Smooth muscle cell (in vitro differentiated cells): ENCODE measurements around the gene ASIP. TPM values are rescaled to one million over a fixed set of nuclear protein-coding genes. Genes with fewer than 3 reads are reported as not detected.

ENCODE experiments used
- DNase-seq: peaks from one replicate; lab custom pipeline; 2025; ENCODE audit not compliant: unreplicated experiment; lab: John Stamatoyannopoulos, UW
- H2AFZ ChIP-seq: fragments of 200-600 bp; sonication (generic); 2 replicates; pipeline ENCODE4 v1.6.0; 2016; ENCODE audit warnings: antibody characterized with exemption, low read depth, mild to moderate bottlenecking
- H3F3A ChIP-seq: fragments of 200-600 bp; sonication (generic); 2 replicates; pipeline ENCODE4 v1.6.0; 2017; ENCODE audit warnings: antibody characterized with exemption, low read depth
- H3K27ac ChIP-seq: fragments of 200-600 bp; sonication (generic); 2 replicates; pipeline ENCODE4 v1.5.1; 2016; ENCODE audit warnings: low read depth, mild to moderate bottlenecking
- H3K27me3 ChIP-seq: fragments of 200-600 bp; sonication (generic); 2 replicates; pipeline ENCODE4 v1.6.1; 2016; ENCODE audit warnings: low read depth, mild to moderate bottlenecking
- H3K36me3 ChIP-seq: fragments of 200-600 bp; sonication (generic); 2 replicates; pipeline ENCODE4 v1.5.1; 2016; ENCODE audit warnings: low read depth
- H3K4me1 ChIP-seq: fragments of 200-600 bp; sonication (generic); 2 replicates; pipeline ENCODE4 v1.5.1; 2016; ENCODE audit warnings: low read depth
- H3K4me2 ChIP-seq: fragments of 200-600 bp; sonication (generic); 2 replicates; pipeline ENCODE4 v1.6.0; 2016; ENCODE audit warnings: mild to moderate bottlenecking
- H3K4me3 ChIP-seq: fragments of 200-600 bp; sonication (generic); 2 replicates; pipeline ENCODE4 v1.5.1; 2016; ENCODE audit warnings: mild to moderate bottlenecking
- H3K79me2 ChIP-seq: fragments of 200-600 bp; sonication (generic); 2 replicates; pipeline ENCODE4 v1.6.0; 2016; ENCODE audit warnings: low read depth, mild to moderate bottlenecking
- H3K9ac ChIP-seq: fragments of 200-600 bp; sonication (generic); 2 replicates; pipeline ENCODE4 v1.6.0; 2016; ENCODE audit warnings: low read depth
- H3K9me3 ChIP-seq: fragments of 200-600 bp; sonication (generic); replicated peaks from 2 replicates; pipeline ENCODE4 v1.5.1; 2016; ENCODE audit warnings: low read depth
- H4K20me1 ChIP-seq: fragments of 200-600 bp; sonication (generic); 2 replicates; pipeline ENCODE4 v1.6.0; 2016; ENCODE audit warnings: low read depth
- WGBS: methylation state at CpG from one replicate; pipeline ENCODE4 v1.1.7; 2016; ENCODE audit warnings: low lambda C conversion rate; 5-methylcytosine and 5-hydroxymethylcytosine counted together
- polyA plus RNA-seq: library from polyadenylated mRNA; unstranded; fragments of >200 nt; fragmentation: Nextera tagmentation; extraction: Ambion mirVana; gene quantifications from 2 replicates; pipeline ENCODE4 v1.2.1, GENCODE V29; 2016
- total RNA-seq: library from RNA; depleted of rRNA; stranded (reverse); fragments of >200 nt; gene quantifications from 2 replicates; pipeline ENCODE4 v1.2.3, GENCODE V29; 2014
- TF ChIP-seq, protein P1 (sequence below): fragments of 200-600 bp; sonication (generic); IDR thresholded peaks from 2 replicates; pipeline ENCODE4 v1.5.1; 2017; ENCODE audit warnings: borderline replicate concordance, mild to moderate bottlenecking, antibody characterized with exemption; ENCODE audit not compliant: insufficient read depth, poor library complexity, severe bottlenecking

Gene ASIP
- total and polyA plus RNA-seq, 2 experiments from 2014 or later: not detected

DNA sequence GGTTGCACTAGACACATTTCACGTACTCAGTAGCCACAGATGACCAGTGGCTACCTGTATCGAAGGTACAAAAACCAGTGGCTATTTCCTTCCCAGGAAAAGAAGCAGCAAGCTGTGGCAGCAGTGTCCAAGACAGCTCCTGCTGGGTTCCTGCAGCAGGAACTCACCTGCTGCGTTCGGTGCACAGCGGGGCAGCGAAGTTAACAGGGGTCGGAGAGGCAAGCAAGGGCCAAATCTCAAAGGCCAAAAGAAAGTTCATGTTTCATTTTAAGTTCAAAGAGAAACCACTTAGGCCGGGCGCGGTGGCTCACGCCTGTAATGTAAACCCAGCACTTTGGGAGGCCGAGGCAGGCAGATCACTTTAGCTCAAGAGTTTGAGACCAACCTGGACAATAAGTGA lies 26.9 kb downstream of the ASIP start:
- Histone ChIP-seq H3K79me2 (no peaks in the 10 kb centered on the region), H4K20me1 (no peaks in the 10 kb centered on the region), H3F3A (no peaks in the 10 kb centered on the region), H3K9me3 (no peaks in the 10 kb centered on the region), H3K4me3 (no peak overlapping the region), H3K4me2 (no peak overlapping the region), H3K27ac (no peak overlapping the region), H2AFZ (no peak overlapping the region), H3K4me1 (peaks cover 6% of the 10 kb centered on the region), H3K27me3 (no peaks in the 10 kb centered on the region), H3K36me3 (no peaks in the 10 kb centered on the region), H3K9ac (no peak overlapping the region)
- TF ChIP-seq, protein P1, sequence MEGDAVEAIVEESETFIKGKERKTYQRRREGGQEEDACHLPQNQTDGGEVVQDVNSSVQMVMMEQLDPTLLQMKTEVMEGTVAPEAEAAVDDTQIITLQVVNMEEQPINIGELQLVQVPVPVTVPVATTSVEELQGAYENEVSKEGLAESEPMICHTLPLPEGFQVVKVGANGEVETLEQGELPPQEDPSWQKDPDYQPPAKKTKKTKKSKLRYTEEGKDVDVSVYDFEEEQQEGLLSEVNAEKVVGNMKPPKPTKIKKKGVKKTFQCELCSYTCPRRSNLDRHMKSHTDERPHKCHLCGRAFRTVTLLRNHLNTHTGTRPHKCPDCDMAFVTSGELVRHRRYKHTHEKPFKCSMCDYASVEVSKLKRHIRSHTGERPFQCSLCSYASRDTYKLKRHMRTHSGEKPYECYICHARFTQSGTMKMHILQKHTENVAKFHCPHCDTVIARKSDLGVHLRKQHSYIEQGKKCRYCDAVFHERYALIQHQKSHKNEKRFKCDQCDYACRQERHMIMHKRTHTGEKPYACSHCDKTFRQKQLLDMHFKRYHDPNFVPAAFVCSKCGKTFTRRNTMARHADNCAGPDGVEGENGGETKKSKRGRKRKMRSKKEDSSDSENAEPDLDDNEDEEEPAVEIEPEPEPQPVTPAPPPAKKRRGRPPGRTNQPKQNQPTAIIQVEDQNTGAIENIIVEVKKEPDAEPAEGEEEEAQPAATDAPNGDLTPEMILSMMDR: no peak
- no peak for DNase-seq
- 97% methylated on average over 12 of the region's 12 CpGs for WGBS

GRCh38 chr20:34268851-34269636 lies 27.8 kb downstream of the ASIP start:
- Histone ChIP-seq H4K20me1 (no peaks in the 10 kb centered on the region), H2AFZ (peak overlapping the region; percentile 60), H3K27ac (no peak overlapping the region), H3K9ac (peak overlapping the region; percentile 22), H3K79me2 (no peaks in the 10 kb centered on the region), H3K36me3 (no peaks in the 10 kb centered on the region), H3K4me3 (peak overlapping the region; percentile 52), H3K4me1 (peaks cover 6% of the 10 kb centered on the region), H3K4me2 (peak overlapping the region; percentile 90), H3K9me3 (no peaks in the 10 kb centered on the region), H3F3A (no peaks in the 10 kb centered on the region), H3K27me3 (no peaks in the 10 kb centered on the region)
- WGBS: 17% methylated on average over 58 of the region's 58 CpGs
- TF ChIP-seq, protein P1: no peak
- DNase-seq: no peak

GRCh38 chr20:34269996-34270627 lies 28.9 kb downstream of the ASIP start:
- no peak for DNase-seq
- no peaks in the 10 kb centered on the region for H3K9me3 ChIP-seq
- no peaks in the 10 kb centered on the region for H3K27me3 ChIP-seq
- H3K4me1 ChIP-seq: peaks cover 6% of the 10 kb centered on the region
- no peak overlapping the region for H3K4me2 ChIP-seq
- no peak overlapping the region for H3K4me3 ChIP-seq
- H3K27ac ChIP-seq: no peak overlapping the region
- no peaks in the 10 kb centered on the region for H4K20me1 ChIP-seq
- TF ChIP-seq, protein P1: no peak
- no peaks in the 10 kb centered on the region for H3K79me2 ChIP-seq
- H3F3A ChIP-seq: no peaks in the 10 kb centered on the region
- no peaks in the 10 kb centered on the region for H3K36me3 ChIP-seq
- no peak overlapping the region for H2AFZ ChIP-seq
- no peak overlapping the region for H3K9ac ChIP-seq
- 93% methylated on average over 9 of the region's 9 CpGs for WGBS
